HG02938 (cell line): Measurements from ENCODE around the gene C20orf204.

Source experiments
- ATAC-seq: cut with Tn5 transposase; IDR thresholded peaks from one replicate; pipeline ENCODE4 v1.9.1; 2021; ENCODE audit warnings: mild to moderate bottlenecking, moderate library complexity; ENCODE audit not compliant: unreplicated experiment

C20orf204 gene

GRCh38 chr20:64025826-64026412 lies 10.1 kb upstream of the C20orf204 start:
- no peak for ATAC-seq

GRCh38 chr20:64027981-64028685 lies 7.8 kb upstream of the C20orf204 start:
- ATAC-seq = no peak

- no peak for ATAC-seq
These were observed 6.5 kb upstream of the C20orf204 start for GRCh38 chr20:64029293-64030117.

GRCh38 chr20:64030371-64031134 lies 5.4 kb upstream of the C20orf204 start:
- no peak for ATAC-seq

GRCh38 chr20:64031822-64032314 lies 4.1 kb upstream of the C20orf204 start:
- no peak for ATAC-seq

GRCh38 chr20:64032706-64033624 lies 3.0 kb upstream of the C20orf204 start:
- ATAC-seq = no peak

- no peak for ATAC-seq
These were observed 1.9 kb upstream of the C20orf204 start for GRCh38 chr20:64033981-64034493.

GRCh38 chr20:64035066-64035932 lies 683 bp upstream of the C20orf204 start:
- ATAC-seq = no peak

- ATAC-seq = no peak
These were observed 590 bp downstream of the C20orf204 start for GRCh38 chr20:64036346-64037198.

- ATAC-seq = no peak
These were observed 1.2 kb downstream of the C20orf204 start for GRCh38 chr20:64037199-64037497.

- no peak for ATAC-seq
These were observed 1.7 kb downstream of the C20orf204 start for GRCh38 chr20:64037498-64038213.

- ATAC-seq = no peak
These were observed 2.2 kb downstream of the C20orf204 start for GRCh38 chr20:64038224-64038564.

GRCh38 chr20:64038565-64039292 lies 2.7 kb downstream of the C20orf204 start:
- ATAC-seq = no peak

- no peak for ATAC-seq
These were observed 3.5 kb downstream of the C20orf204 start for GRCh38 chr20:64039293-64040160.

GRCh38 chr20:64040231-64041039 lies 4.5 kb downstream of the C20orf204 start:
- no peak for ATAC-seq
